Measurements from ENCODE around the gene CD83. TPM values are rescaled to one million over a fixed set of nuclear protein-coding genes. Genes with fewer than 3 reads are reported as not detected.

Gene CD83
- total and polyA plus RNA-seq, 4 donors: 0.35 to 4.2 (median 0.60) TPM

GRCh38 chr6:14092838-14093789 is 24.5 kb upstream of the CD83 start:
- Histone ChIP-seq H3K4me1 (ENCODE audit: control insufficient read depth in 4 of 4, insufficient read depth in 4 of 4, low read length in 3 of 4) (peaks cover 0 to 4% (median 0%) of the 10 kb centered on the region in 4 donors), H3K4me3 (ENCODE audit: low read depth in 1 of 3, low read length in 3 of 3) (no peak overlapping the region), H3K9me3 (ENCODE audit: control insufficient read depth in 4 of 4, low read length in 3 of 4) (no peaks in the 10 kb centered on the region), H3K27me3 (ENCODE audit: control insufficient read depth in 4 of 4, insufficient read depth in 4 of 4, low read length in 3 of 4) (peaks cover 0 to 5% (median 2%) of the 10 kb centered on the region in 4 donors), H3K36me3 (ENCODE audit: control insufficient read depth in 4 of 4, insufficient read depth in 3 of 4, low read depth in 1 of 4, low read length in 3 of 4) (no peaks in the 10 kb centered on the region), H3K9ac (ENCODE audit: low read depth in 1 of 2, low read length in 2 of 2) (peak overlapping the region in 1 of 2 donors; percentile 29), H3K27ac (ENCODE audit: low read depth in 1 of 2, low read length in 2 of 2) (no peak overlapping the region)
- WGBS: 67% methylated on average over 11 of the region's 11 CpGs
- no peak for DNase-seq (ENCODE audit: low spot score)
- TF ChIP-seq FOXA1 (IDR thresholded peaks at IDR 0.05): no peak
- no peak for TF ChIP-seq HNF4A (conservative IDR thresholded peaks at IDR 0.05)
- no peak for TF ChIP-seq JUND (IDR thresholded peaks at IDR 0.05)
- TF ChIP-seq RAD21 (IDR thresholded peaks at IDR 0.05): no peak

- Histone ChIP-seq H3K27ac (ENCODE audit: low read depth in 1 of 2, low read length in 2 of 2) (peak overlapping the region in 1 of 2 donors; percentile 10), H3K27me3 (ENCODE audit: control insufficient read depth in 4 of 4, insufficient read depth in 4 of 4, low read length in 3 of 4) (peaks cover 0 to 5% (median 0%) of the 10 kb centered on the region in 4 donors), H3K9ac (ENCODE audit: low read depth in 1 of 2, low read length in 2 of 2) (no peak overlapping the region), H3K4me3 (ENCODE audit: low read depth in 1 of 3, low read length in 3 of 3) (no peak overlapping the region), H3K9me3 (ENCODE audit: control insufficient read depth in 4 of 4, low read length in 3 of 4) (no peaks in the 10 kb centered on the region), H3K4me1 (ENCODE audit: control insufficient read depth in 4 of 4, insufficient read depth in 4 of 4, low read length in 3 of 4) (peaks cover 0 to 4% (median 0%) of the 10 kb centered on the region in 4 donors), H3K36me3 (ENCODE audit: control insufficient read depth in 4 of 4, insufficient read depth in 3 of 4, low read depth in 1 of 4, low read length in 3 of 4) (no peaks in the 10 kb centered on the region)
- WGBS: 94% methylated on average over 4 of the region's 4 CpGs
- TF ChIP-seq TAF1 (conservative IDR thresholded peaks at IDR 0.05) (no peak), YY1 (IDR thresholded peaks at IDR 0.05) (no peak), CTCF (IDR thresholded peaks at IDR 0.05; ENCODE audit: low read depth, low read length, missing input control) (no peak), RAD21 (IDR thresholded peaks at IDR 0.05) (no peak), HNF4A (conservative IDR thresholded peaks at IDR 0.05) (no peak), MAX (IDR thresholded peaks at IDR 0.05) (no peak), REST (IDR thresholded peaks at IDR 0.05) (no peak), FOXA2 (IDR thresholded peaks at IDR 0.05) (no peak), GABPA (IDR thresholded peaks at IDR 0.05 in 1 of 2, conservative IDR thresholded peaks at IDR 0.05 in 1 of 2) (no peak)
- DNase-seq (ENCODE audit: low spot score): no peak
Observed at GRCh38 chr6:14094721-14095120, 22.9 kb upstream of the CD83 start.

Measured in liver (tissue), 9 donors.